ENCODE measurements around the gene GAMT.

GAMT gene

DNA sequence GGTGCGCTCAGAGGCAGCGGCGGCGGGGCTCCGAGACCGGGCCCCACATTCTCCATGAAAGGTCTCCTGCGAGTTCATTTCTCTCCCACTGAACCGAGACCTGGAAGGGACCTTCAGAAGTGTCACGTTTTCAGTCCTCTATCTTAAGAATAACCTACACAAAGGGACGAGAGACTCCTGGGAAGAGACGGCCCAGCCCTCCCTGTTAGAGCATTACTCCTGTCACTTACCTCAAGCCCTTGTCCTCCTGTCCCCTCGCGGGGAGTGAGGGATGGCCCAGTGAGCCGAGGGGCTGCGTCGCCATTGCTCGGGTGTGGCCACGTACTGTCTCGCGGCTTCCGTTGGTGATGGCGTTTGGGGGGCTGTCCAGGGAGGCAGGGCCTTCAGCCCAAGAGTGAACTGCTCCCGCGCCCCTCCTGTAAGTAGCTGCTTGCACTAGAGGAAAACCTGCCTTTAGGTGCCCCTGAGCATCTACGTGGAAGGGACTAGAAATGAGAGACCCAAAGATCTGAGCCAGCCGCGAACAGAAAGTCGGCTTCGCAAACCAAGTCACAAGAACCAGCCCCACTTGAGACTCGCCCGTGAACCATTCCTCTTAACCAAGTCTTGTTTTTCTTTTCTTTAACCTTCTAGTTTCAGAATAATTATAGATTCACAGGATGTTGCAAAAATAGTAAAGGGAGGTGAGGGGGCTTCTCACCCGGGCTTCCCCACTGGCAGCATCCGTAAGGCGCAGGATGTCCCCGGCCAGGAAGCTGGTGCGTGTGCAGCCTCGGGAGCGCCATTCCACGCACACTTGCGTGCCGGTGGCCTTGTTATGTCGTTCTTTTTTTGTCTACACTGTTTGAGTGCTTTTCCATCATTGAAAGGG is 38.7 kb downstream of the GAMT start:
- no peak for DNase-seq

DNA sequence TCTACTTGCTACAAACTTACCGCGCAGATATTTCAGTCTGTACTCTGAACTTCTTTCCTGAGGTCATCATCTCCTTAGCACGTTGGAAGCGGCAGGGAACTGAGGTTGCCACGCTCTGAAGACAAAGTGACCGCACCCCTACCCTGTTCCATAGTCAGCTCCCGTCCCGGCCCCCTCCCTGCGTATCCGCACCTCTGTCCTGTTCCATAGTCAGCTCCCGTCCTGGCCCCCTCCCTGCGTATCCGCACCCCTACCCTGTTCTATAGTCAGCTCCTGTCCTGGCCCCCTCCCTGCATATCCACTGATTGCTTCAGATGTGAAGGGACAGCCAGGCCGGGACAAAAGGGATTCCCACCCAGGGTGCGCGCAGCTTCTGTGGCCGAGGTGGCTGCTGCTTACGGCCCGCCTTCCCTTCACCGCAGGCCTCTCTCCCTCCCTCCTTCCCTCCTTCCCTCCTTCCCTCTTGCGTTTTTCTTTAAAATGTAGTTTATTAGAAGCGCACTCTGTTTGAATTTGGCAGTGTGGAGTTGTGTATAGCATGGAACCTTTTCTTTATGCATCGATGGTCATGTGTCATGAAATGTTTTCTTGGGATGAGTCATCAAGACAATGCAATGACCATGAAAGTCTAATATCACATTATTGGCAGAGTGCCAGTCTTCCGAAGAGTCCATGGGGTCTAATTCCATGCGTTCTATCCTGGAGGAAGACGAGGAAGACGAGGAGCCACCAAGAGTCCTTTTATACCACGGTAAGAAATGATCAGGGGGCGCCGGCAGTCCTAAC is 39.5 kb downstream of the GAMT start:
- no peak for DNase-seq

DNA sequence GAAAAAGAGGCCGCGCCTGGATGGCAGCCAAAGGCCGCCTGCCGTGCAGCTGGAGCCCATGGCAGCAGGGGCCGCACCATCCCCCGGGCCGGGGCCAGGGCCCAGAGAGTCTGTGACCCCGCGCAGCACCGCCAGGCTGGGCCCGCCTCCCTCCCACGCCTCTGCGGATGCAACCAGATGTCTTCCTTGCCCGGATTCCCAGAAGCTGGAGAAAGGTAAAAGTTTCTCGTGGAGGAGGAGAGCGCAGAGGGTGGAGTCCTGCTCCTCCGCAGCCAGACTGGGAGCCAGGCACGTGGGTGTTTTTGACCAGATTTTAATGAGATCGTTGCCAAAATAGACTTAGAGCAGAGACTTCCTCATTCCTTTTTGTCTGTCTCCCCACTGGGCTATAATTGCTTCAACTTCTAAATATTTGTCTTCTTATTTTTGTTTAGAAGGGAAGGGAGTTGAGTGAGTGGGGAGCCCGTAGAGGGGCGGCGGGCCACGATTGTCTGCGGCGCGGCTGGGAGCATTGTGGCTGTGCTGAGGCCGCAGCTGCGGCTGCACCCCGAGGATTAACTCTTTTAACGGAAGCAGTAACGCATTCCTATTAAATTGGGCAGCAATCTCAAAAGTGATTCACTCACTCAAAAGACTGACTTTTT is 40.4 kb downstream of the GAMT start:
- no peak for DNase-seq

DNA sequence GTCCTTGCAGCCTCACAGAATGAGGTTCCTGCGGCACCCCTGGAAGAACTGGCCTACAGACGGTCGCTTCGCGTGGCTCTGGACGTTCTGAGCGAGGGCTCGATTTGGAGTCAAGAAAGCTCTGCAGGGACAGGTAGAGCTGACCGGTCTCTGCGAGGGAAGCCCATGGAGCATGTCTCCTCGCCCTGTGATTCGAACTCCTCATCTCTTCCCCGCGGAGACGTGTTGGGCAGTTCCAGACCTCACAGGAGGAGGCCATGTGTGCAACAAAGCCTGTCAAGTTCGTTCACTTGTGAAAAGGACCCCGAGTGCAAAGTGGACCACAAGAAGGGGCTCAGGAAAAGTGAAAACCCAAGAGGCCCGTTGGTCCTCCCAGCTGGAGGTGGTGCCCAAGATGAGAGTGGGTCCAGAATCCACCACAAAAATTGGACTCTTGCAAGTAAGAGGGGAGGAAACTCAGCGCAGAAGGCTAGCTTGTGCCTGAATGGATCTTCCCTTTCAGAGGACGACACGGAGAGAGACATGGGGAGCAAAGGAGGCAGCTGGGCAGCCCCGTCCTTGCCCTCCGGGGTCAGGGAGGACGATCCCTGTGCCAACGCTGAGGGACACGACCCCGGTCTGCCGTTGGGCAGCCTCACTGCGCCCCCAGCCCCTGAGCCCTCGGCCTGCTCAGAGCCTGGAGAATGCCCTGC is 41.1 kb downstream of the GAMT start:
- DNase-seq = no peak

DNA sequence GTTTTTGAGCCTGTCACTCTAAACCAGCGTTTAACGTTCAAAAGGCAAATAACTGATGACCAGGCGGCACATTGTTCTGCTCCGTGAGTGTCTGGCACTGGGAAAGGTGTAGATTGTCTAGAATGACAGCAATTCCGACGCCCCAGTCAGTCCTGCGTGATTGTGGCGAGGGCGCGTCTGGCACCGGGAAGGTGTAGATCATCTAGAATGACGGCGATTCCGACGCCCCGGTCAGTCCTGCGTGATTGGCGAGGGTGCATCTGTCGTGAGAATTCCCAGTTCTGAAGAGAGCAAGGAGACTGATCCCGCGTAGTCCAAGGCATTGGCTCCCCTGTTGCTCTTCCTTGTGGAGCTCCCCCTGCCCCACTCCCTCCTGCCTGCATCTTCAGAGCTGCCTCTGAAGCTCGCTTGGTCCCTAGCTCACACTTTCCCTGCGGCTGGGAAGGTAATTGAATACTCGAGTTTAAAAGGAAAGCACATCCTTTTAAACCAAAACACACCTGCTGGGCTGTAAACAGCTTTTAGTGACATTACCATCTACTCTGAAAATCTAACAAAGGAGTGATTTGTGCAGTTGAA is 43.7 kb downstream of the GAMT start:
- no peak for DNase-seq

DNA sequence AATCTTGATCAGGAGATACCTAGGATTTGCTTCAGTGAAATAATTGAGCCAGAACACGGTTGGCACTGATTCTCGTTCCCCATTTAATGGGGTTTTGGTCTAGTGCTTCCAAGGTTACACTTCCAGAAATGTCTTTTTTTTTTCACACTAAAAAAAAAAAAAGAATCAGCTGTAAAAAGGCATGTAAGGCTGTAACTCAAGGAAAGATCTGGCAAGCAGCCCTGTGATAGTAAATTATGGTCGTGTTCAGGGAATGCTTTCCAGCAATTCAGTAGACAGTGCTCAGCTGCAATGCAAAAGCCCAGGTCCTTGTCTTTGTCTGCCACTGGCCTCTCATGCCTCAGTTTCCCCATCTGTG is 44.9 kb downstream of the GAMT start:
- DNase-seq = no peak

DNA sequence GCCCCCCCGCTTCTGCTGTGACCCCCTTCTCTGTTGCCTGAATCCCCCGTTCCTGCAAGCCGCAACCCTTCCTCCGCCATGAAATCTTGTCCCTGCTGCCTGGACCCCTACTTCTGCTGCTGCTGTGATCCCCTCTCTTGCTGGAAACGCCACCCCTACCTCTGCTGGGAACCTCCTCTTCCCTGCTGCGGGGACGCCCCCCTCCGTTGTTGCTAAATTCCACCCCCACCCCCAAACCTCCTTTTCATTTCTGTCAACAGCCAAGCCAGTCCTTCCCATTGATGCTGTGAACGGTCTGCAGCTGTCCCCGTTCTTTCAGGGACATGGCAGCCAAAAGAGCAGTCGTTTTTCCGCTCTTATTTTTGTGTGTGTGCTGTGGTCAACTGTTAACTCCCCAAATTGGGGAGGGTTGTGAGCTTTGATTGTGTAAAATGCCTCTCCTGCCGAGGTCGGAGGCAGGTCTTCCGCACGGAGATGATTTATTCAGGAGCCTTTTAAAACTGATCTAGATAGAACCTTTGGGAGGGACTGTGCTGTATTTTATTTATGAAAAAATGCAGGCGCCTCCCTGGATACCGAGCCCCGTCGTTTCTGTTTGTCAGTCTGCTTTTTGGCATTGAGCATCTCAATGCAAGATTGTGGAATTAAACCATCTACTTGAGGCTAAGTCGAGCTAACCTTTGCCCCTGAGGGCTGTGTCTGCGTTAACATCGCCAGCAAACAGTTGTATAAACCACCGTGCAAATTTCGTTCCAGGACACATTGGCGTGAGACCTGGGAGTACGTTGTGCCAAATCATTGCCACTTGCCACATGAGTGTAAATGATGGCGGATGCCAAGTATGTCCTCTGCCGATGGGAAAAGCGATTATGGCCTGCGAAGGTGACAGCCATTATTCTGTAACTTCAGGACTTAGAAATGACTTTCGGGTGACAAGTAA is 45.5 kb downstream of the GAMT start:
- DNase-seq = no peak

DNA sequence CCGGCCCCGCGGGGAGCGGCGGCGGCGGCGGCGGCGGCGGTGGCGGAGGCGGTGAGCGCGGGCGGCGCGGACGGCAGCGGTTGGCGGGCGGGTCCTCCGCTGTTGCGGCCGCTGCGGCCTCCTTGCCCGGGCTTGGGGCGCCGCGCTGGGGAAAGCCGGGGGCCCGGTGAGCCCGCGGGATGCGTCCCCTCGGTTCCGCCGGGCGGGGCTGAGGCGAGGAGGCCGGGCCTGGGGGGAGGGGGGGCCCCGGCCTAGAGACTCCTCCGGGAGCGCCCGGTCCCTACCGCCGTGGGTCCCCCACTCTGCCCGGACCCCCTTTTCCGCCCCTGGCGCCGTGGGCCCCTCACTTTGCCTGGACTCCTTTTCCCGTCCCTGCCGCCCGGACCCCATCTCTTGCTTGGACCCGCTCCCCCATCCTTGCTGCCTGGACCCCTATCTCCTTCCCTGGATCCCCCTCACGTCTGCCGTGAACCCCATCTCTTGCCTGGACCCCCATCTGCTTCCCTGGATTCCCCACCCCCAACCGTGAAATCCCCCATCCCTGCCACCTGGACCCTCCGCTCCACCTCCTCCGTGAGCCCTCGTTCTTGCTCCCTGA is 46.3 kb downstream of the GAMT start:
- DNase-seq = no peak

DNA sequence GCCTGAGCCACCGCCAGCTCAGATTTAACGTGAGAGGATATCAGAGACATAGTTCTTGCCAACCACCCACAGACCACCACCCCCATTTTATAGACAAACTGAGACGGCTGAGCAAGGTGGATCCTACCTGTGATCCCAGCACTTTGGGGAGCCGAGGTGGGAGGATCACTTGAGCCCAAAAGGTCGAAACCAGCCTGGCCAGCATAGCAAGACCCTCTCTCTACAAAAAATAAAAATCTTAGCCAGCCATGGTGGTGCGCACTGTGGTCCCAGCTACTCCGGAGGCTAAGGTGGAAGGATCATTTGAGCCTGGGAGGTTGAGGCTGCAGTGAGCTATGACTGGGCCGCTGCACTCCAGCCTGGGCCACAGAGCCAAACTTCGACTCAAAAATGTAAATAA is 48.2 kb downstream of the GAMT start:
- DNase-seq = no peak

DNA sequence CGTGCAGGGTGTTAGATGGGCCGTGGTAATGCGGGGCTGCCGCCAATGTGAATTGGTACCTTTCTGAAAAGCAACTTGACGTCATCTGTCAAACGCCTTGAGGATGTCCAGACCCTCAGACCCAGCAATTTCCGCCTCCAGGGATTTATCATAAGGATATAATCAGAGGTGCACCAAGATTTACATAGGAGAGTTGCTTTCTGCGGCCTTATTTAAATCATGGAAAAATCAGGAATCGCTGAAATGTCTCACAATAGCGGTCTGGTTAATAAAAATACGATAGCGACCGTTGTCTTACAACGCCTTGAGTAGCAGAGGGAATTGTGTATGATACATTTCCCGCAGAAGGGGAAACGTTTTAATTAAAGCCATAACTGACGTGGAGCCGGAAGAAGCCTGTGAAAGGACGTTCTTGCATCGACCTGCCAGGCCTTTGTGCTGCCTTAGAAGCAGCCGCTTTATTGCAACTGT is 49.9 kb downstream of the GAMT start:
- no peak for DNase-seq

DNA sequence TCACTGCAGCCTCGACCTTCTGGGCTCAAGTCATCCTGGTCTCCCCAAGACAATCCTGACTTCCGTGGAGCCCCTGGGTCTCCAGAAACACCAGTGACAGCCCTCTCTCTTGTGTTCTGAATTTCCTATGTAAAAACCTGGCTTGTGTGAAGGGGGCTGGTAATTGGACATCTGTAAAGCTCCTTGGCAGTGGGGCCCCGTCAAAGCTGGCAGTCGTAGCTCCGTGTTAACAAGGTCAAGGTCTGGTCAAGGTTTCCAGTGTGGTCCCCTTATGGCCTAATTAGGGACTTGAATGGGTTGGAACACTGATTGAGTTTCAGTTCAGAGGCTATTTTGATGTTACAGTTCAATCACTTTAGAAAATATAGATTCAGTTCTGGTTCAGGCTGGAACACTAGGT is 50.5 kb downstream of the GAMT start:
- no peak for DNase-seq

DNA sequence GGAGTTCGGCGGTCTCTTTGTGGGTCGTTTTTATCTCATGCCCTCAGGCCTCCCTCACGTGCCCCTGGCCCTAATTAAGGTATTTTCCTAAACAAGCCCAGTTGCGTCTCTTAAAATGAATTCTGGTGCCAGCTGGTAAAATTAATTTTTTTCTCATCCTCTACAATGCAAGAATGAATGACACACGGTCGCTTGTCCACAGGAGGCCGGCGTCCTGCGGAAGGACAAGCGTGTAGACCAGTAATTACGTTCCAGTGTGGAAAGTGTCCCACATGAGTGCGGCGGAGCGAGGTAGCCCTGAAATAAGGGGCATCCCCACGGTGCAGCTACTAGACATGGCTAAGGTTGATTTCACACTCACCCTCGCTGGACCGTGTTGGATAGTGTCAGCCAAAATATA is 52.1 kb downstream of the GAMT start:
- no peak for DNase-seq

All from NCI-H187 (cell line).